ENCODE data around the gene ZNF182.

DNA sequence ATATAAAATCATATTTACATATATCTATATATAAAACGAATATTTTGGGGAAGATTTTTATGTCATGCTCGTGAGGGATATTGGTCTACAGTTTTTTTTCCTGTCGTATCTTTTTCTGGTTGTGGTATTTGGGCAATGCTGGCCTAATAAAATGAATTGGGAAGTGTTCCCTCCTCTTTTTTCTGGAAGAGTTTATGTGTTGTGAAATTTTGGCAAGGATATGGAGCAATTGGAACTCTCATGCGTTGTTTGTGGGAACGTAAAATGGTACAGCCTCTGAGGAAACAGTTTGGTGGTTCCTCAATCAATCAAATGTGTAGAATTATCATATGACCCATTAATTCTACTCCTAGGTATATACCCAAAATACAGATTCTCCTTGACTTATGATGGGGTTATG lies 69.8 kb downstream of the ZNF182 start:
- no peak for TF ChIP-seq CTCF (IDR thresholded peaks at IDR 0.05)
- TF ChIP-seq POLR2A (IDR thresholded peaks at IDR 0.05) = no peak
